NCI-H226 (cell line): ENCODE data around the gene GOSR2.
"Not testable (repeated sequence)": the region's sequence is repeated elsewhere in the genome, so short reads cannot be mapped to it uniquely, and the experiment has no call there.

ENCODE experiments used
- DNase-seq: peaks from one replicate; pipeline ENCODE4 v3.0.0-alpha.2; 2015

Gene GOSR2

DNA sequence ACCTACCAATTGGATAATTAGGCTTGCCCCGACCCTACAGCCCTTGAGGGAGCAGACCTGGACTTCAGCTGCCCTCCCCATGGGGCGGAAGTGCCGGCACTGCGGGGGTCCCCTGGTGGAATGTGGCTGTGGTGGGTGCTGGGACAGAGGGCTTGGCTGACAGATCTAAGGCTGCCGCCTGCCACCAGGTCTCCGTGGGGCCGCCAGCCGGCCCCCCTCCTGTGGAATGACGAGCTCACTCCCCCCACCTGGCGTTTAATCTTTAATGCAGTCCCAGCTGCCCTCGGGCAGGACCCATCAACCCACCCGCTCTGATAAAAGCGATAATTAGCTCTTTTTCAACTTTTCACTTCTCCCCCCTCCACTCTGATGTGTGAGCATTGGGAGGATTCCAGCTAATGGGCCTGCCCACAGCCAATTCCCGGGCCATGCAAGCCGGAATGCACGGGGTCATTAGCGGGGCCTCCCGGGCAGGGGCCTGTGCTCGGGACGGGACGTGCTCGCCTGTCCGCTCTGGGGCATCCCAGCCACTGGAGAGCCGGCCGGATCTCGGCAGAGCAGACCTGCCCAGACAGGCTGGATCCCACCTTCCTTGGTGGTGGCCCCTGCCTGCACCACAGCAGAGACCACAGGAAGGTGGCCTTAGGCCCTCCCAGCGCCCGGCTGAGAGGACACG, 28.3 kb upstream of the GOSR2 start:
- no peak for DNase-seq

DNA sequence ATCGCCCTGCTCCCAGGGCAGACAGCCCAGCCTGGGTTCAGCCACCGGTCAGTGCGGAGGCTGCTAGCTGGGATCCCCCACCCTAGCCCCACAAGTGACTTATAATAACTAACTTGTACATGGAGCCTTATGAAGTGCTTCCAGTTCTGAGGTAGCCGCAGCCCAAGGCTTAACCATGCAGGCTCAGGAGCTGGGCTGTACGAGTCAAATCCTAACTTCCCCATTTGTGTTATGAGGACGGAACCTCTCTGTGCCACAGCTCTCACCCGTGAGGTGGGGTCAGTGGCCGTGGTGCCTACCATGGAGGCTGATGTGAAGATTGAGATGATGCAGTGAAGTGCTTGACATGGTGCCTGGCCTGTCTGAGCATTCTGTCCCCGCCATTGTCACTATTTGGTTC, 27.8 kb upstream of the GOSR2 start:
- no peak for DNase-seq

DNA sequence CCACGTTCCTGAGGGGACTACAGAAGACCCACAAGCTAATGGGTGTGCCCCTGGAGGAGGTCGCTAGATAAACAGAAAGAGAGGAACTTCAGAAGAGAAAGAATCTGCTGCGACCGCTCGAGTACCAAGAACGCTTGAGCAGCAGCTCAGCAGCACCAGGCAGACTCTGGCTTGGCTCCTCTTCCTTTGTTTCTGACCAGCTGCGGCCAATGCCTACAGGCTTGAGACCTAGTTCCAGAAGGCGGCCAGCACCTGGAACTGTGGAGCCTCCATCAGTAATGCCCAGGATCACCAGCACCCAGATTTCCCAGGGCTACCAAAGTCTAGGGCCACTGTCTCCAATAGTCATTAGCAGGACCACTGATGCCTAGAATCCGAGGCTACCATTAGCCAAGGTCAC, 26.0 kb upstream of the GOSR2 start:
- DNase-seq = no peak

DNA sequence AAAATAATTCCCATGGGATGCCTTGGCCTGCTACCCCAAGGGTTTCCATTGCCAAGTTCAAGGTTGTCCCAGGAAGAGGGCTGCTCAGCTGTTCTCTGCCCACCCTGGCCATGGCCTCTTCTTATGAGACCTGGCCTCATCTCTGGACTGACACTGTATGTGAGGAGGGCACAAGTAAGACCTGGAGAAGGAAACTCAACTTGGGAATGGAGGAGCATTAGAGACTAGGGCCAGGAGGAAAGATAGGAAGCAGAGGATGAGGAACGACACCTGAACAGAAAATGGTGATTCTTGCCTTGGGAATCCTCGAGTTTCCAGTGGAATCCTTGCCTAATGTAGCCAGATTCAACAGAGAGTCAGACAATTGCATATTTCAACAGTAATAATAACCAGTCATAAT, 24.6 kb upstream of the GOSR2 start:
- no peak for DNase-seq

DNA sequence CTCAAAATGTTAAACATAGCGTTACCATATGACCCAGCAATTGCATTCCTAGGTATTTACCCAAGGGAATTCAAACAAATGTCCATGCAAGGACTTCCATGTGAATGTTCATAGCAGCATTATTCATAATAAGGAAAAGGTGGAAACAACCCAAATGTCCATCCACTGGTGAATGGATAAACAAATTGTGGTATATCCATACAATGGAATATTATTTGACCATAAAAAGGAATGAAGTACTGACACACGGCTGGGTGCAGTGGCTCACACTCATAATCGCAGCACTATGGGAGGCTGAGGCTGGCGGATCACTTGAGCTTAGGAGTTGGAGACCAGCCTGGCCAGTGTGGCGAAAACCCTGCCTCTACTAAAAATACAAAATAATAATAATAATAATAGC, 24.1 kb upstream of the GOSR2 start:
- no peak for DNase-seq

DNA sequence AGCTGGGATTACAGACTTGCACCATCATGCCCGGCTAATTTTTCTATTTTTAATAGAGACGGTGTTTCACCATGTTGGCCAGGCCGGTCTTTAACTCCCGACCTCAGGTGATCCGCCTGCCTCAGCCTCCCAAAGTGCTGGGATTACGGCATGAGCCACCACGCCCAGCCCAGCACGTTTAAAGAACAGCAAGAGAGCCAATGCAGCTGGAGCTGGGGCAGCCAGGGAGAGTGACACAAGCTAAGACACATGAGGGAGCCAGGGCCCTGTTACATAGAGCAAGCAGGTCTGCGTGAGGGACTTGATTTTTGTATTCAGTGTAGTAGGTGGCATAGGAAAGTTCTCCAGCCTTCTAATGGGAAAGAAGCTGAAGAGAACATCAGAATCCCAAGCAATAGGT, 21.7 kb upstream of the GOSR2 start:
- no peak for DNase-seq

DNA sequence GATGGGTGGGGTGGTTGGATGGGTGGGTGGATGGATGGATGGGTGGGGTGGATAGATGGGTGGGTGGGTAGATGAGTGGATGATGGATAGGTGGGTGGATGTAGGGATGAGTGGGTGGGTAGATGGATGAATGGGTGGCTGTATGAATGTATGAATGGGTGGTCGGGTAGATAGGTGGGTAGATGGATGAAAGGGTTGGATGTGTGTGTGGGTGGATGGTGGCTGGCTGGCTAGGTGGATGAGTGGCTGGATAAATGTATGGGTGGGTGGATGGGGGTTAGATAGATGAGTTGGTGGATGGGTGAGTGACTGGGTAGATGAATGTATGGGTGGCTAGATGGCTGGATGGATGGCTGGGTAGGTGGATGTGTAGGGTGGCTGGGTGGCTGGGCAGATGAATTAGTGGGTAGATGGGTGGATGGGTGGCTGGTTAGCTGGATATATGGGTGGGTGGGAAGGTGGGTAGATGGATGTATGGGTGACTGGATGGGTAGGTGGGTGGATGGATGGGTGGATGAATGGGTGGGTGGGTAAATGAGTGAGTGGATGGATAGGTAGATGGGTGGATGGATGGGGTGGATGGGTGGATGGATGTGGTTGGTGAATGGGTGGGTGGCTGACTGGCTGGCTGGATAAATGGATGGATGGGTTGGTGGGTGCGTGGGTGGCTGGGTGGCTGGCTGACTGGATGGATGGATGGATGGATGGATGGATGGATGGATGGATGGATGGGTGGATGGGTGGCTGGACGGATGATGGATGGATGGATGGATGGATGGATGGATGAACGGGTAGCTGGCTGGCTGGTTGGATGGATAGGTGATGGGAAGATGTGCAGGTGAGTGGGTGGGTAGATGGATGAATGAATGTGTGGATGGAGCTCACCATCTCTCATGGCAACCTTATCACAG, 18.9 kb upstream of the GOSR2 start:
- DNase-seq = no peak

DNA sequence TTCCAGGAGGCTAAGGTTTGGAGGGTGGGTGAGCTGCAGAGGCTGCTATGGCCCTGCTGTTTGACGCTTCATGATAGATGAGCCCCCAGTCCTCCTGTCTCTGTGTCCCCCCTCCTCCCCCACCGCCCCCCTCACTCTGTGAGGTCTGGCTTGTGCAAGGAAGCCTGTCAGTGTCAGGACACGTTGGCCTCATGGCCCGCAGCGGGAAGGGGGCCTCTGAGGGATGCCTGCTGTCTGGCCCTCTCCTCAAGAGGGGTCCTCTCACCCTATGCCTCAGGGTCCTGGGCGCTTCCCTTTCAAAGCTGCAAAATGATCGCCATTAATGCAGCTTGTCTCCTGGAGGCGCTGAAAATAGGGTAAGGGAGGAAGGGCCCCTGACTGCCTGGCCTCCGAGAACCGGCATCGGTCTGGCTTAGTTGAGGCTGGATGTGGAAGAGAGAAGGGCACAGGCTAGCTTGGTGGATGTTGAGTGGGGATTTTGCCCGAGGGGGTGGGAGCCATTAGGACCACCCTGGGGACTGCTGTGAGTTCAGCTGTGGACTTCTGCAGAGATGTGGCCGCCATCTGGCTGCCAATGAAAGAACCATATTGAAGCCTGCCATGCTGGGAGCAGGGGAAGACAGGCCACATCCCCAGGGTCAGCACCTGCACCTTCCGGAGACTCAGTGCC, 14.8 kb upstream of the GOSR2 start:
- DNase-seq = no peak

DNA sequence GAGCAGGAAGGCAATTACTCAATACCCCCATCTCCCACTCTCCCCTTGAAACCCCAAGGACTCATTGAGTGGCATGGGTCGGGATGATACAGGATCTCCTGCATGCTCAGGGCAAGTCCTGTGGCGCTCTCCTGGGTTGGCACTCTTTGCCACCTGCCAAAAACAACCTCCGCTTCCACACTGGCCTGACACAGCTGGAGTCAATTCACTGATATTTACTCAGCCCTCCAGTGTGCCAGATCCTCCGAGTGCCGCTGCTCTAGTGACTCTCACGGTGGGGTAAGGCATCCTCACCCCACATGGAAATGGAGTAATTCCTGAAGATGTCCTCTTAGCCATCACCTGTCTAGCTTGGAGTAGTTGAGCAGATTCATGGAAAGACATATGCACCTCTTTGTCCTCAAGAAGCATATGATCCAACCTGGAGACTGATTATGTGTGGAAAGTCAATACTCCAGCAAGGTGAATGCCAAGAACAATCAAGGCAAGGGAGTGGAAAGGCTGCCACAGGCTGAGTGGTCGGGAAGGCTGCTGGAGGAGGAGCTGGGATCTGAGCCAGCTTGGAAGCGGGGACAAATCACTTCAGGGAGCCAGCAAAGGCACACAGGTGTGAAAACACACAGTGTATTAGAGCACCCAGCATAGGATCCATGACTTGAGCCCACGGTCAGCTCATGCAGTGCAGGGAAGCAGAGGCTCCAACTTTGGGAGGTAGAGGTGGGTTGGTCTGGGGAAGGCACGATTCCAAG, 12.6 kb upstream of the GOSR2 start:
- DNase-seq = no peak

DNA sequence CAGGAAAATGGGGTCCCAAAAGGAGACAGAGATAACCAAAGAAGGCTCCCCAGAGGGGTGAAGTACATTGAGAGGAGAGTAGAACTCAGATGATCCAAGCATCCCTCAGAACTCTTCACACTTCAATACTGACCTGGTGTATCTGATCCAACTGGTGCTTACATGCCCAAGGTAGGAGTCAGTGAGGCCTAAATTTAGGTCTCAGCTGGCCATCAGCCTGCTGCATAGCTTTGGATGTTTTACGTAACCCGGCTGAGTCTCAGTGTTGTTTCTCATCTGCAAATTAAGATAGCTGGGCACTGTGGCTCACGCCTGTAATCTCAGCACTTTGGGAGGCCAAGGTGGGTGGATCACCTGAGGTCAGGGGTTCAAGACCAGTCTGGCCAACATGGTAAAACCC, 11.6 kb upstream of the GOSR2 start:
- DNase-seq = no peak

DNA sequence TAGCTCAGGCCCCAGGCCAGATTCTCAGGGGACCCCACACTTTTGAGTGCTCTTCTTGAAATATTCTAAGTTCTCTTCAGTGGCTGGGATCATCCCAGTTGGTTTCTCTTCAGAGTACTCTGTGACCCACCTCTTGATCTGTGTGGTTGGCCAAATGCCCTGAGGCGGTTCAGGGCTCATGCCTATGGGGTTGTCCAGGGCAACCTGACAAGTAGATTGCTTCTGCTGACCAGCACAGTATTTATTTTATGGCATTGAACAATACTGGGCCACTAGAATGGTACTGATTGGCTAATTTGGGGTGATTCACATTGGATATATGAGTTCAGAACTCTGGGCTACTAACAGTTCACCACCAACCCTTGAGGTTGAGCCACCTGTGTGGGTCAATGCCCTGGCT, 7.4 kb upstream of the GOSR2 start:
- DNase-seq = no peak

DNA sequence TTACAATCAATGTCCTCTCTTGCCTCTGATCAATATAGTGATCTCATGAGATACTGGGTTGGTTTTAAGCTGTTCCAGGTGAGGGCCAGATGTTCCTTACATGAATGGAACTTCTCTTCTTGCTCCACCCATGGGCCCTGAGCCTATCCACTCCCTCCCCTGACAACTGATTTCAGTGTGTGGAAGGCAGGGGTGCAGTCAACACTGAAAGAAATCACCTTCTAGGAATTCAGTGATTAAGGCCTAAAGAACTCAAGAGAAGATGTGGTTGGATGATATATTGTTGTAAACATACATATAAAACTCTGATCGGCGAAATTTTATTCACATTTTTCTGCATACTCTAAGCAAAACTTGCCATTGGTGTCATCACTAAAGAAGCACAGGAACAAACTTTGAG, 6.7 kb upstream of the GOSR2 start:
- peak; percentile 55 for DNase-seq

DNA sequence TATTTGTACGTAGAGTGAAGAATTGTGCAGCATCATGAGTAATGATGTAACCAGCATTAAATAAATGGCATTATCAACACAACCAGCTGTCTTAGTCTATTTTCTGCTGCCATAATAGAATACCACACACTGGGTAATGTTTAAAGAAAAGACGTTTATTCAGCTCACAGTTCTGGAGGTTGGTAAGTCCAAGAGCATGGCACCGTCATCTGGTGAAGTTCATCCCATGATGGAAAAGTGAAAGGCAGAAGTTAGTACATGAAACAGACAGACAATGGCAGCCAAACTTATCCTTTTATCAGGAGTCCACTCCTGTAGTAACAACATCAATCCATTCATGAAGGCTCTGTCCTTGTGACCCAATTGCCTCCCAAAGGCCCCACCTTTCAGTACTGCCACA, 6.3 kb upstream of the GOSR2 start:
- DNase-seq = no peak

DNA sequence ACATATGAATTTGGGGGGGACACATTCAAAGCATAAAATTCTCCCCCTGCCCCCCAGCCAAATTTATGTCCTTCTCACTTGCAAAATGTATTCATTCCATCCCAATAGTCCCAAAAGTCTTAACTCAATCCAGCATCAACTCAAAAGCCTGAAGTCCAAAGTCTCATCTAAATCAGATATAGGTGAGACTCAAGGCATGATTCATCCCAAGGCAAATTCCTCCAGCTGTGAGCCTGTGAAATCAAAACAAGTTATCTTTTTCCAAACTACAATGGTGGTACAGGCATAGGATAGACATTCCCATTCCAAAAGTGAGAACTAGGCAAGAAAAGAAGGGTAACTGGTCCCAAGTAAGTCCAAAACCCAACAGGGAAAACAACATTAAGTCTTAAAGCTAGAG, 5.9 kb upstream of the GOSR2 start:
- DNase-seq = no peak

DNA sequence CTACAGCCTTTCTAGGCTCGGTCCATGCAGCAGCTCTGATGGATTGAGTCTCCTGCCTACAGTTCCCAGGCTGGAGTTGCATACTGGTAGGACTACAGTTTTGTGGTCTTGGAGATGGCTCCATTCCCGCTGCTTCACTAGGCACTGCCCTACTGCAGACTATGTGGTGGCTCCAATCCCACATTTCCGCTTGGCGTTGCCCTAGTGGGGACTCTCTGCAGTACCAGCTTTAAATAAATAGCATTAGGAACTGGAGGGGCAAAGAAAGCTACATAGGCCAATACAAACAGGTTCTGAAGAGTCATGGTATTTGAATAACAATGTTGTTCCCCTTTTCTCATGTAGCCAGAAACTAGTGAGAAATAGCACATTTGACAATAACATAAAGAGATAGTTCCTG, 5.4 kb upstream of the GOSR2 start:
- no peak for DNase-seq

DNA sequence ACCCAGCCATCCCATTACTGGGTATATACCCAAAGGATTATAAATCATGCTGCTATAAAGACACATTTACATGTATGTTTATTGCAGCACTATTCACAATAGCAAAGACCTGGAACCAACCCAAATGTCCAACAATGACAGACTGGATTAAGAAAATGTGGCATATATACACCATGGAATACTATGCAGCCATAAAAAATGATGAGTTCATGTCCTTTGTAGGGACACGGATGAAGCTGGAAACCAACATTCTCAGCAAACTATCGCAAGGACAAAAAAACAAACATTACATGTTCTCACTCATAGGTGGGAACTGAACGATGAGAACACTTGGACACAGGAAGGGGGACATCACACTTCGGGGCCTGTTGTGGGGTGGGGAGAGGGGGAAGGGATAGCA, 998 bp upstream of the GOSR2 start:
- DNase-seq = not testable (repeated sequence)

DNA sequence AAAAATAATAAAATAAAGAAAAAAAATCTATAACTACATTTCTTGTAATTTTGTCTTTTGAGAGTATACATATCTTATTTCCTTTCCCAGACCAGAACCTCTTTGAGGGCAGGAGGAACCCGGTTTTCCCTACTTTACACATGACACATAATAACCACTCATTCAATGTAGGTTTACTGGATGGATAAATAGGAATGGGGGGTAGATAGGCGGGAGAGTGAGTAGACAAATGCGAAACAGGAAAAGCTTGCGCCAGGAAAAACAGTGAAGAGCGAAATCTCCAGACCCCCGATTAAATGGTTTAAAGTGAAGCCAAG, 515 bp upstream of the GOSR2 start:
- no peak for DNase-seq

DNA sequence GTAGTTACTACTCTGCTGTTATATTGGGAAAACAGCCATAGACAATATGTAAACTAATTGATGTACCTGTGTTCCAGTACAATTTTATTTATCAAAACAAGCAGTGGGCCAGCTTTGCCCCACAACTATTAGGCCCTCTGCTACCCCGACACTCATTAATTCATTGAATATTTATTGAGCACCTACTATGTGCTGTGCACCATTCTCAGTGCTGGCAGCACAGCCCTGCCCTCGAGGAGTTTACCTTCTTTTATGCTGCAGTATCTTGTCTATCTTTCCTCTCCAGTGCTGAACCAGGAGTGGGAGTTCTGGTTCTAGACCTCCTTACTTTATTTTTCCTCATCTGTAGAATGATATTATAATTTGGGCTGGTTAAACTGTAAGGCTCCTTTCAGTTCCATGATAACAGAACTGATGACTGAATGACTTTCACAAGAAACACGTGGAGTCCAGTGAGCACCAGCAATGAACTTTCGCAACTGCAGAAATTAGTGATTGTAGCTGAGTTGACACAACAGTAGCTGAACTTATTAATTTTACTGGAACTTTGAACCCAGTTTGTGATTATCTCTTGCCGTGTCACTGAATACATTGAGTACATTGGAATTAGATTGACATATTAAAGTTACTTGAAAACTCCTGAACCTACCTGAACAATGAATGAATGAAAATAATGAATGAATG, 2.4 kb downstream of the GOSR2 start:
- no peak for DNase-seq

DNA sequence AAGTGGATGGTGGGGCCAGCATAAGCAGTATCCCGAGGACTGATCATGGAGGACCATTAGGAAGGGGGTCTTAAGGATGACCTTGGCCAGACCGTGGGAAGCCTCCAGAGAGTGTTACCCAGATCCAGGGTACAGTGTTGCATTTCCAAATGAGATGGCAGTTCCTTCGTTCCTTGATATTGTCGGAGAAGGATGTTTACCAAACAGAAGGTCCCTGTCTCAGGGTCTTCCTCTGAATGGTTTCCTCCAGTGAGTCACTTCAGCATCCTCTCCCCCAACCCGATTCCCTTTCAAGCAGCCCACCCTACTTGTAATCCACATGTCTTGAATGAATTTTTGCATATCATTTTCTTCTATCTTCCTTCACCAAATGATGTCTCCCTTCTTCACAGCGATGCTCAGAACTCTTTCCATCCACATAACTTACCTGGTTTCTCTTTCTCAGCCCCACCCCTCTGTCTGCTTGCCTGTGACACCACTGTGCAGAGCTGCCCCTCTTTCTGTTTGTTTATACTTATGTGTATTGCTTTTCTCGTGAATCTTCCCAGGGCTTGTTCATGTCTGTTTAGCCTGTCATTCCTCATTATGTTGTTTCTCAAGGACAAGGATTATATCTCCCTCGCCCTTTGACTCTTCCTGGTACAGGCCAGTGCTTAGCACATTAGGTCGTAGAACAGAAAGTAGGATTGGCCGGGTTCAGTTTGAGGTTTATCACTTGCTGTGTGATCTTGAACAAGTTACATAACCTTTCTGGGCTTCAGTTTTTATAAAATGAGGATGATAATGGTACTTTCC, 5.7 kb downstream of the GOSR2 start:
- no peak for DNase-seq

DNA sequence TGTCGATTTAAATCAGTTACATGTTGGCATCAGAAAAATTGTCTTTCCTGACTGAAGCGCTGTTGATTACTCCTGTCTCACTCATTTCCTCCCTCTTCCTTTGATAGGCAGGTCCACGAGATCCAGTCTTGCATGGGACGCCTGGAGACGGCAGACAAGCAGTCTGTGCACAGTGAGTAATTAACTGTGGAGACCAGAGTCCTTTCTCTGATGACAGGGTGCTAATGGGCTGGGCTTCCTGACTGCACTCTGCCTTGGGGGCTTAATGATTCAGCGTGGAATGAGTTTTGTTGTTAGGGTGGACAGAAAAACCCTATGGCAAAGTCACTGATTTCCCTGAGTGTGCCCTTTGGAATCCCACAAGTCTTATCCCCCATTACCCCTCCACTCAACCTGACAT, 6.5 kb downstream of the GOSR2 start:
- peak; percentile 83 for DNase-seq

DNA sequence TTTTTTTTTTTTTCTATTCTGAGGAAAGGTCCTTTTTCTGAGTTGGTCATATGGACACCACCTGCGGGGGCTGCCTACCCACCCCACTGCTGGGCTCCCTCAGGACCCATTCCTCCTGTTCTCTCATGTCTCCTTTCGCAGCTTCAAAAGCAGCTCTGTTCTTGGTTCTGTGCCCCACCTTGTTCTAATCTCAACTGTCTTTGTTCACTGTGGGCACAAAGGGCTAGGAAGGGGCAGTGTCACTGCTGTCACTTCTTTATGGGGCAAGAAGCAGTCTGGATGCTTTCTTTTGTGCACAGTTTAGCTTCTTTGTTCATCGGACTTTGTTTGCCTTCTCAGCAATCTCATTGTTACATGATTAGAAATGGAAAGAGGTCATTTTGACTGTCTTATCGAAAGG, 7.1 kb downstream of the GOSR2 start:
- no peak for DNase-seq

DNA sequence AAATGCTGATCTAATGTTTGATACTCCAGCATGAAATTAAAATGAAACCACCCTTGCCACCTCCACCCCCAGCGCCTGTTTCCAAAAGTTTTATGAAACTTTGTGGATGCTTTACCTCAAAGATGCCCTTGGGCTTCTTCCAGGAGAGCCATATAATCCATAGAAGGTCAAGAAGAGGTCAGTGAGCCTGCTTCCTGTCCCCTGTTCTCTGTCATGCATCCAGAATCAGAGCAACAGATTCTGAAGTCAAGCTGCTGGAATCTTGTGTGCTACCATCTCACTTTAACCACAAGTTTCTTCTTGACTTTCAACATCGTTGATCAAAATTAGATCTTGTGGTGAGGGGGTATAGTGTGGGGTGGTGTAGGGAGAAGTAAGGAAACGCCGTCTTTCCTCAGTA, 8.6 kb downstream of the GOSR2 start:
- DNase-seq = no peak
